KBM-7 (cell line): Measurements from ENCODE around the gene TNFRSF4.

Experiments
- DNase-seq: peaks from one replicate; pipeline ENCODE4 v3.0.0-alpha.2; 2015
- in situ Hi-C: fragments of 300-500 bp; cut with MboI; formaldehyde crosslinking; loops from 2 replicates; pipeline ENCODE4 v1.14.3; 2020; ENCODE audit warnings: low sequenced_read_pairs, low pct_unique_long_range_greater_than_20kb, mixed read lengths

The TNFRSF4 gene

DNA sequence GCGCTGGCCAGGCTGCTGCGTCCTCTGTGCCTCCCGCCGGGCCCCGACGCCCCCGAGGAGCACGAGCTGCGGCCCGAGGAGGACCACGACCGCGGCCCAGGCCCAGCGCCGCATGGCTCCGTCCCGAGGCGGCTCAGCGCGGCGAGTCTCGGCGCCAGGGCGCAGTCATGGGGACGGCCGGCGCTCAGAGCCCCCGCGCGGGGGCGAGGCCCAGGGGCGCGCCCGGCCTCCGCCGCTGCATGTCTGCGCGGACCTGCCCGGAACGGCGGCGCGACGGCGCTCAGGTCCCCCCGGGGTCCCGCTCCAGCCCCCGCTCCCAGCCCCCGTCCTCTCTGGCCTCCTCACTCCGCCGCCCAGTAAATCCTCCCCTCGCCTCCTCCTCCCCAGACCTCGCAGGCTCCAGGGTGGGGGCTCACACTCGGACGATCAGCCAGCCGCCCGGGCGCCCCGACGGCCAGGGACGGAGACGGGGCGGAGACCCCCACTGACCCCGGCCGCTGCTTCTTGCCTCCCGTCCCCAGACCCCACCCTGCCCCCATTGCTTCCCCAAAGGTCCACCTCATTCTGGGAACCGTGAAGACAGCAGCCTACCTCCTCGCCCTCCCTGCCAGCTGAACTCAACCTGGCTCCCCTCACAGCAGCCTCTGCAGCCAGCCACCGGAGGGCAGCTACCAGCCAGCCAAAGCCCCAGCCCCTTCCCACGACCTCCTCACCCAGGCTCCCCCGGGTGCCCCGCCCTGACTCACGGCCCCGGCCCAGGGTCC lies 32.8 kb upstream of the TNFRSF4 start, which contains the start of gene C1QTNF12:
TSS of gene C1QTNF12 (minus strand) at position 146 of the 764 bp plus-strand sequence. CDS start at position 114, 32 bp downstream.
- in situ Hi-C loops = loop anchor here (25.0 kb wide), 1 partner anchor 109 kb away; no protein-coding TSS in a partner anchor
- DNase-seq = no peak

- in situ Hi-C loops = loop anchor here (25.0 kb wide), 1 partner anchor 109 kb away; no protein-coding TSS in a partner anchor
- no peak for DNase-seq
These were observed 32.0 kb upstream of the TNFRSF4 start for GRCh38 chr1:1245817-1246576.

DNA sequence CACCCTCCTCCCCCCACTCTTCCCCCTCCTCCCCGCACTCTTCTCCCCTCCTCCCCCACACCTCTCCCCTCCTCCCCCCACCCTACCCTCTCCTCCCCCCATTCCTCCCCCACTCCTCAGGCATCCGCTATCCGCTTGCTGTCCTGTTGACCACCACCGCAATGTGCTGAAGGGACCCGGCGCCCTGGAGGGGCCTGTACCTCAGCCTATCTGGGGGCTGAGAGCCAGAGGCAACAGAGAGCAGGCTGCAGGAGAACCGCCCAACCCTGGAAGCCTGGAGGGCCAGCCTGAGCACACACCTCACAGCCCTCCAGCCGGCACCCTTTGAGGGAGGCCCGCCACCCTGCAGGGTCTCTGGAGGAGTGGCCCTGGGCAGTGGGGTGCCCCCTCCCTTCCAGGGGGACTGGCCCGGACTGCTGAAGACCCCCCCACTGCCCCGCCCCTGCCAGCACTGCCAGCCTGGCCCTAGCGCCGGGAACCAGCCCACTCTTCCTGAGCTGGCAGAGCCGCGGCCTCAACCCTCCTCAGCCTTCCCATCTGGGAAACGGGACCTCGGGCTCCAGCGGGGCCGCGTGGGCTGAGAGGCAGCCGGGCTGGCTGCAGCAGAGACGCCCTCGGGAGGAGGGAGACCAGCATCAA lies 31.3 kb upstream of the TNFRSF4 start:
- DNase-seq = no peak
- in situ Hi-C loops = loop anchor here (25.0 kb wide), 1 partner anchor 108 kb away; no protein-coding TSS in a partner anchor

- no peak for DNase-seq
- in situ Hi-C loops = loop anchor here (25.0 kb wide), 1 partner anchor 107 kb away; no protein-coding TSS in a partner anchor
These were observed 30.3 kb upstream of the TNFRSF4 start for GRCh38 chr1:1244192-1244811.

GRCh38 chr1:1243807-1244191 lies 29.8 kb upstream of the TNFRSF4 start:
- no peak for DNase-seq
- in situ Hi-C loops = loop anchor here (25.0 kb wide), 1 partner anchor 106 kb away; no protein-coding TSS in a partner anchor

DNA sequence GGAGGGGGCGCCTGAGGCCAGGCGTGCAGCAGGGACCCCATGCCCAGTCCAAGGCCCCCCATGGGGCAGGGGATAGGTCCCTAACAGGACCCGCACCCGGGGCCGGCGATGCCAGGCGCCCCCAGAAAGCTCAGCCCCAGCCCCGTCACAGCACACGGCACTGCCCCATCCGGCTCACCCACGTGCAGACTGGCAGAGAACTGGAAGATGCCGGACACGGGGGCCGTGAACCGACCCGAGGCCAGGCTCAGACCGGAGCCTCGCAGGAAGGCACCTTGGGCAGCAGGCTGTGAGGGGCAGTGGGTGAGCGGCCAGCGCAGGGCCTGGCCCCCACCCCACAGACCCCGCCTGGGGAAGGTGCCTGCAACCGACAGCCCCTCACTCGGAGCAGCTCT lies 29.3 kb upstream of the TNFRSF4 start:
- in situ Hi-C loops = loop anchor here (25.0 kb wide), 1 partner anchor 106 kb away; no protein-coding TSS in a partner anchor
- DNase-seq = no peak

- no peak for DNase-seq
- in situ Hi-C loops = loop anchor here (25.0 kb wide), 1 partner anchor 105 kb away; no protein-coding TSS in a partner anchor
These were observed 28.7 kb upstream of the TNFRSF4 start for GRCh38 chr1:1242461-1243265.

GRCh38 chr1:1241588-1242219 lies 27.8 kb upstream of the TNFRSF4 start:
- in situ Hi-C loops = loop anchor here (25.0 kb wide), 1 partner anchor 104 kb away; no protein-coding TSS in a partner anchor
- DNase-seq = no peak

DNA sequence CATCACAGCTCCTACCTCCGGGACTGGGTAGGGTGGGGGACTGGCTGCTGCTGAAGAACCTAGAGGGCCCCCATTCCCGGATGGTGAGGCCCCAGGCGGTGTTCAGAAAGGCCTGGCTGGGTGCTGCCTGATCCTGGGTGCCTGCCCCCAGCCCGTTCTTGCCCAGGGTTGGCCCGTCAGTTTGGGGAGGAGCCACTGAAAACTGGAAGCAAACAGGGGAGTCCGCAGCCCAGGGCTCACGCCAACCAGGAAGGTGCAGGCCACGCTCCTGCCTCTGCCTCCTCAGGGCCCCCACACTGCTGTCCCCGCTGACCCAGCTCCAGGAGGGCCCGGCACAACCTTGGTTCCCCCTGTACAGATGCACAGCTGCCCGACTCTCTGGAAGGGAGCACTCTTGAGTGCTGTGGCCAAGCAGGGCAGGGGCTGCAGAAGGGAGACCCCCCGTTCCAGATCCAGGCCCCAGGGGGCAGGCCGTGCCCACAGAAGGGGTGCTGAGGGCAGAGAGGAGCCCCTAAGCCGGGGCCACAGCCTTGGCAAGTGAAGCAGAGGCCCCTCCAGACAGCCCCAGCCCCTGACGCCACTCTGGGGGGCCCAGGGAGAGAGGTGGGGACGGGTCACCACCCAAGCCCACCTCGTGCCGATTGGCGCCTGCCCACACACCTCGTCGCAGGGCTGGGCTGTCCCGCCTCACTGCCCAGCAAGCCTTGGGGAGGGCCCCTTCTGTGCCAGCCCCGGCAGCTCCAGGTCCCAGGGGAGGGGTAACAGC lies 27.1 kb upstream of the TNFRSF4 start:
- DNase-seq = no peak
- in situ Hi-C loops = loop anchor here (25.0 kb wide), 1 partner anchor 104 kb away; no protein-coding TSS in a partner anchor

GRCh38 chr1:1240348-1240732 lies 26.4 kb upstream of the TNFRSF4 start:
- in situ Hi-C loops = loop anchor here (25.0 kb wide), 1 partner anchor 103 kb away; no protein-coding TSS in a partner anchor
- no peak for DNase-seq

DNA sequence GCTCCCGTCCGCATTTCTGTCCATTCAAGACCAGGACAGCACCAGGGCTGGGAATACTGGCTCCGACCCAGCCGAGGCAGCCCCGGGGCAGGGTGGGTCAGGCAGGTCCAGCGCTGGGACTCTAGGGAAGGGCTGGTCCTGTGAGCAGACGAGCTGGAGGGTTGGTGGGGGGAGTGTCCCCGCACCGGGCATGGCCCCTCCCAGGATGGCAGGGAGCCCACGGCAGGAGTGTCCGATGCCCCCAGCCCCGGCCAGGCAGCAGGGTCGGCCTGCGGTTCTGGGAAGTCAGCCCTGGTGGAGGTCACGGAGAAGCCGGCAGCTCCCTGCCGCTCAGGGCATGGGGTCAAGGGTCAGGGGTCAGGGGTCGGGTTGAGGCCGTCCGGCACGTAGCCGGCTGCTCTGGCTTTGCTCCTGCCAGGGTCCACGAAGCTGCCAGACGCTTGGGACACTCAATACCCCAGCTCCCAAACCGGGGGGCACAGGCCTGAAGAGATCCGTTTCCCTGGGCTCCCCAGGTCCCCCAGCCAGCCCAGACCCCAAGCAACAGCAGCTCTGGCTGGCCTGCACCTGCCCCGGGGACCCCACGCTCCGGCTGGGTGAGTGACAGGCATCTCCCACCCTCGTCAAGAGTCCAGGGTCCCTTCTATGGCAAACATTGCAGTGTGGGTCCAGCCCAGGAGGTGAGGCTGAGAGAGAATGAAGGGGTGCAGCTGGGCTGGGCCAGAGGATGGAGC lies 25.8 kb upstream of the TNFRSF4 start:
- in situ Hi-C loops = loop anchor here (25.0 kb wide), 1 partner anchor 102 kb away; no protein-coding TSS in a partner anchor
- DNase-seq = no peak

GRCh38 chr1:1239227-1239613 lies 25.3 kb upstream of the TNFRSF4 start:
- in situ Hi-C loops = loop anchor here (25.0 kb wide), 1 partner anchor 102 kb away; no protein-coding TSS in a partner anchor
- DNase-seq = no peak

DNA sequence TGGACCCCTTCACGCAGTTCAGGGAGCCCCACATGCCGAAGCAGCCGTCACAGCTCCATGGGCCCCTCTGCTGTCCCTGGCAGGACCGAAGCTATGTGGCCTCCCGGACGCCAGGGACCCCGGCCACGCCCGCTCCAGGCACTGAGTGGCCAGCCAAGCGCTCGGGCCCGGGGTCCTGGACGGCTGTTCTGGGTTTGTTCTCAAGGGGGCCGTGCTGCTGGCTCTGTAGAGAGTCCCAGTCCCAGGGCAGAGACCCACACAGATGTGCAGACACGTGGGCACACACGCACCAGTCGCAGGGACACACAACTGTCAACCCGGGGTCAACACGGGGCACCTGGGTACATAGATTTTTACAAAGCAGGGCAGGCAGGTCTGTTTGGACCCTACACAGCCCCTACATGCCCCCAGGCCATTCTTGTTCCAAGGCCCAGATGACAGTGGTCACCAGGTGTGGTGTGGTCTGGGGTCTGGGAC lies 24.8 kb upstream of the TNFRSF4 start:
- no peak for DNase-seq
- in situ Hi-C loops = loop anchor here (25.0 kb wide), 1 partner anchor 101 kb away; no protein-coding TSS in a partner anchor

DNA sequence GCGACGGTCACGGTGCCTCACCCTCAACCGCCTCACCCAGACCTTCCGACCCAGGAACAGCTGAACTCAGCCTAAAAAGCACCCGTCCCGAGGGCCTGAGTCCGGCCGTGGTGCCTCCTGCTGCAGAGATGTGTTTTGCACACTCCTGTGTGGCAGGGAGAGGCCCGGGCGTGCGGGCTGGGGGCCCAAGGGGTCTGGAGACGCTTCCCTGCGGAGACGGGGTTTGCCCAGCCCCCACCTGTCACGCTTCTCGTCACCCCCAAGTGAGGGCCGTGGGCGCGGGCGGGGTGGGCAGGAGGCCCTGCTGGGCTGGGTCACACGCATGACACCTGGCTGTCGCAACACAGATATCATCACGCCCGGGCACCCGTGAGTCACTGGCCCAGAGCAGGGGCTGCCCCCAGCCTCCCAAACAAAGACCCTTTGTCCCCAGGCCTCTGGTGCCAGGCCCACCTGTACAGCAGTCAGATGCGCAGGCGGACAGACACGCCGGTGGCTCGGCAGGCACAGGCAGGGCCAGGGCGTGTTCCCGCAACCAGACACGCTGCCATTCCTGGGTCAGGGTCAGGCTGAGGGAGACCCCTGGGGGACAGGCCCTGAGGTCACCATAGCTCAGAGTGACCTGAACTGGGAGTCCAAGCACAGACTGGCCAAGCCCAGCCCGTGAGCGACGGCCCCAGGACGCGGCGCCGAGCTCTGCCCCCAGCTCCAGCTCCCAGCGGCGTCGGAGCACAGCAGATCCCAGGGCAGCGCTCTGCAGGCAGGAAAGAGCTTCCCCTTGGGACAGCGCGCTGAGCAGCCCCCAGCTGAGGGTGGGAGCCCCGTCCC lies 24.1 kb upstream of the TNFRSF4 start:
- in situ Hi-C loops = loop anchor here (25.0 kb wide), 1 partner anchor 101 kb away; no protein-coding TSS in a partner anchor

More for the DNA sequence above, 24.1 kb upstream of the TNFRSF4 start:
- no peak for DNase-seq
